ENCODE measurements around the gene FETUB. TPM values are rescaled to one million over a fixed set of nuclear protein-coding genes. Genes with fewer than 3 reads are reported as not detected.

The FETUB gene
- total and polyA plus RNA-seq, 2 of the 8 experiments (the other 6 are each of a cell fraction or from before 2014, with no cell fraction given) = 0.15 TPM; not detected in 1

GRCh38 chr3:186612065-186612464 is 28.1 kb upstream of the FETUB start:
- H4K5ac ChIP-seq (ENCODE audit: insufficient read length, low read depth, low read length) = no peak overlapping the region
- no peaks in the 10 kb centered on the region for H3K79me1 ChIP-seq (ENCODE audit: low read depth, low read length)
- no peak overlapping the region for H3K27ac ChIP-seq (ENCODE audit: low read depth, low read length)
- no peak overlapping the region for H3K23ac ChIP-seq (ENCODE audit: insufficient read length)
- no peak overlapping the region for H4K91ac ChIP-seq (replicated peaks; ENCODE audit: insufficient read length, low read length)
- no peak overlapping the region for H2BK5ac ChIP-seq (ENCODE audit: low read depth, low read length)
- H3K4me3 ChIP-seq (ENCODE audit: extremely low read depth in 1 of 4, insufficient read depth in 2 of 4, low read depth in 3 of 4, low read length in 4 of 4) = no peak overlapping the region
- CTCF ChIA-PET (ENCODE audit: partially characterized antibody) = interaction anchor here (0.7 to 12.9 kb wide), 7 partner anchors 13 to 137 kb away, joined by 3 to 333 read pairs (median 34); no protein-coding TSS in a partner anchor
- no peak overlapping the region for H3K56ac ChIP-seq (replicated peaks; ENCODE audit: insufficient read length, low read depth, low read length)
- H4K8ac ChIP-seq (ENCODE audit: extremely low read depth, insufficient read depth, low read length) = no peak overlapping the region
- H2BK120ac ChIP-seq (replicated peaks; ENCODE audit: low read depth, low read length) = no peak overlapping the region
- no peaks in the 10 kb centered on the region for H4K20me1 ChIP-seq (replicated peaks in 1 of 2; ENCODE audit: control insufficient read depth in 1 of 2, insufficient read depth in 2 of 2, low read length in 2 of 2)
- H3K9me3 ChIP-seq (ENCODE audit: insufficient read depth in 2 of 2, low read depth in 1 of 2, low read length in 1 of 2) = no peaks in the 10 kb centered on the region
- H3K79me2 ChIP-seq (ENCODE audit: control insufficient read depth in 1 of 2, insufficient read depth in 2 of 2, low read length in 2 of 2) = no peaks in the 10 kb centered on the region
- no peaks in the 10 kb centered on the region for H3K23me2 ChIP-seq (ENCODE audit: low read depth, low read length)
- no peak overlapping the region for H2AK5ac ChIP-seq (ENCODE audit: low read depth, low read length)
- no peak overlapping the region for H2BK20ac ChIP-seq (ENCODE audit: low read length)
- no peak overlapping the region for H3K9ac ChIP-seq (replicated peaks in 1 of 4; ENCODE audit: extremely low read depth in 1 of 4, low read depth in 3 of 4, low read length in 3 of 4)
- POLR2A ChIA-PET (ENCODE audit: partially characterized antibody) = interaction anchor here (6.2 kb wide), 1 partner anchor 172 kb away, joined by 87 read pairs; the partner anchor contains the start of gene EIF4A2
- FAIRE-seq (no peak), DNase-seq (ENCODE audit: low read depth in 1 of 2, low spot score in 2 of 2) (no peak)
- peaks cover 0 to 5% (median 4%) of the 10 kb centered on the region in 4 experiments; a peak in 6 of 7 replicates for H3K4me1 ChIP-seq (replicated peaks in 1 of 4; ENCODE audit: control insufficient read depth in 3 of 4, insufficient read depth in 4 of 4, low read length in 3 of 4)
- H2BK12ac ChIP-seq (ENCODE audit: low read depth, low read length) = no peak overlapping the region
- no peak overlapping the region for H3K4ac ChIP-seq (replicated peaks; ENCODE audit: insufficient read length, low read depth, low read length)
- no peak overlapping the region for H3K4me2 ChIP-seq (ENCODE audit: insufficient read depth in 1 of 2, low read depth in 2 of 2, low read length in 2 of 2)
- no peak overlapping the region for H3K14ac ChIP-seq (ENCODE audit: insufficient read length)
- 86% methylated on average over 5 of the region's 5 CpGs; no CpG with 5 or more reads in 1 of the 2 experiments for WGBS, 2 experiments (ENCODE audit: extremely low coverage in 1 of 2, insufficient coverage in 1 of 2, insufficient read length in 1 of 2, insufficient replicate concordance in 2 of 2, low coverage in 1 of 2, low lambda C conversion rate in 2 of 2, missing lambda C conversion rate in 1 of 2)
- H3K36me3 ChIP-seq (ENCODE audit: control insufficient read depth in 2 of 4, insufficient read depth in 4 of 4, low read length in 3 of 4) = no peaks in the 10 kb centered on the region
- H3K27me3 ChIP-seq (replicated peaks in 1 of 4; ENCODE audit: control insufficient read depth in 3 of 4, extremely low read depth in 1 of 4, insufficient read depth in 3 of 4, low read length in 3 of 4) = no peaks in the 10 kb centered on the region
- no peak overlapping the region for H3K18ac ChIP-seq (ENCODE audit: extremely low read depth, low read length)
- H2BK15ac ChIP-seq (ENCODE audit: low read length) = no peak overlapping the region
- no peak overlapping the region for H2AFZ ChIP-seq (ENCODE audit: low read length)
- TF ChIP-seq ZNF274 (IDR thresholded peaks at IDR 0.05; ENCODE audit: borderline replicate concordance, extremely low read depth, low read length) (no peak), YY1 (IDR thresholded peaks at IDR 0.05; ENCODE audit: low read depth, low read length) (no peak), TBP (IDR thresholded peaks at IDR 0.05; ENCODE audit: low read depth, low read length) (no peak), TAF1 (IDR thresholded peaks at IDR 0.05; ENCODE audit: low read depth, low read length) (no peak), SIN3A (conservative IDR thresholded peaks at IDR 0.05 in 1 of 2, IDR thresholded peaks at IDR 0.05 in 1 of 2; ENCODE audit: low read depth in 1 of 2, low read length in 2 of 2) (no peak), RAD21 (IDR thresholded peaks at IDR 0.05 in 1 of 2, conservative IDR thresholded peaks at IDR 0.05 in 1 of 2; ENCODE audit: low read depth in 2 of 2, low read length in 2 of 2) (no peak), ATF2 (IDR thresholded peaks at IDR 0.05; ENCODE audit: low read length) (no peak), SUZ12 (IDR thresholded peaks at IDR 0.05; ENCODE audit: low read length) (no peak), BACH1 (IDR thresholded peaks at IDR 0.05; ENCODE audit: low read length) (no peak), POLR2AphosphoS5 (IDR thresholded peaks at IDR 0.05; ENCODE audit: low read depth, low read length) (no peak), HDAC6 (IDR thresholded peaks at IDR 0.05; ENCODE audit: low read depth, low read length) (no peak), CBX5 (IDR thresholded peaks at IDR 0.05; ENCODE audit: low read depth, low read length) (no peak), SP4 (IDR thresholded peaks at IDR 0.05; ENCODE audit: low read length) (no peak)
